ENCODE data around the gene DDX21.

The DDX21 gene

DNA sequence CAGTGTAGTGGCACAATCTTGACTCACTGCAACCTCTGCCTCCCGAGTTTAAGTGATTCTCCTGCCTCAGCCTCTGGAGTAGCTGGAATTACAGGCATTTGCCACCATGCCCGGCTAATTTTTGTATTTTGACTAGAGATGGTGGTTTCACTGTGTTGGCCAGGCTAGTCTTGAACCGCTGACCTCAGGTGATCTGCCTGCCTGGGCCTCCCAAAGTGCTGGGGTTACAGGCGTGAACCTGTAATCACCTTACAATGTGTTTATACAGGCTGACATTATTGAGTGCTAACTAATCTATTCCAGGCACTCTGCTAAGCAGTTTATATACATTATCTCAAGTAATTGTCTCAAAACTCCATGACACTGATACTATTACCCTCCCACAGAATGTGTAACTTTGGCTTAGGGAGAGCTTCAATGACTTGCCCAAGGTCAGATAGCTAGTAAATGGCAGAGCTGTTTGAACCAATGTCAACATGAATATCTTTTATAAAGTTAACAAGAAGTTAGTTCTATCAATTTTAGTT is 69.5 kb downstream of the DDX21 start:
- Histone ChIP-seq H3K9me3 (ENCODE audit: control insufficient read depth, insufficient read depth, low read depth, low read length) (no peaks in the 10 kb centered on the region), H3K36me3 (ENCODE audit: control insufficient read depth in 2 of 2, insufficient read depth in 1 of 2, low read length in 2 of 2) (no peaks in the 10 kb centered on the region; a peak in 1 of 3 replicates), H3K4me3 (ENCODE audit: low read depth, low read length) (no peak overlapping the region), H3K27ac (ENCODE audit: extremely low read depth, low read depth, low read length) (no peak overlapping the region), H3K4me1 (ENCODE audit: control insufficient read depth, insufficient read depth, low read length) (no peaks in the 10 kb centered on the region)
- POLR2A ChIA-PET: no interaction called here
- 0 out of 2 replicates have a peak, but pooled peaks have one; percentile 14 for TF ChIP-seq ZNF394 (tag by site-specific recombination; IDR thresholded peaks at IDR 0.05; ENCODE audit: borderline replicate concordance)
- TF ChIP-seq ZNF37A (tag by site-specific recombination; IDR thresholded peaks at IDR 0.05): no peak
- no peak for TF ChIP-seq ZNF785 (tag by site-specific recombination; IDR thresholded peaks at IDR 0.05)
- no peak for TF ChIP-seq ZBTB10 (tag by site-specific recombination; IDR thresholded peaks at IDR 0.05)
- TF ChIP-seq OSR2 (tag by site-specific recombination; IDR thresholded peaks at IDR 0.05): 0 out of 2 replicates have a peak, but pooled peaks have one; percentile 11
- no peak for TF ChIP-seq PATZ1 (tag by site-specific recombination; IDR thresholded peaks at IDR 0.05)
- TF ChIP-seq ZNF624 (tag by site-specific recombination; IDR thresholded peaks at IDR 0.05): no peak
- TF ChIP-seq ZNF354C (tag by site-specific recombination; IDR thresholded peaks at IDR 0.05; ENCODE audit: borderline replicate concordance, low read depth): no peak
- TF ChIP-seq ZNF776 (tag by site-specific recombination; IDR thresholded peaks at IDR 0.05; ENCODE audit: borderline replicate concordance): no peak
- TF ChIP-seq, protein P1, sequence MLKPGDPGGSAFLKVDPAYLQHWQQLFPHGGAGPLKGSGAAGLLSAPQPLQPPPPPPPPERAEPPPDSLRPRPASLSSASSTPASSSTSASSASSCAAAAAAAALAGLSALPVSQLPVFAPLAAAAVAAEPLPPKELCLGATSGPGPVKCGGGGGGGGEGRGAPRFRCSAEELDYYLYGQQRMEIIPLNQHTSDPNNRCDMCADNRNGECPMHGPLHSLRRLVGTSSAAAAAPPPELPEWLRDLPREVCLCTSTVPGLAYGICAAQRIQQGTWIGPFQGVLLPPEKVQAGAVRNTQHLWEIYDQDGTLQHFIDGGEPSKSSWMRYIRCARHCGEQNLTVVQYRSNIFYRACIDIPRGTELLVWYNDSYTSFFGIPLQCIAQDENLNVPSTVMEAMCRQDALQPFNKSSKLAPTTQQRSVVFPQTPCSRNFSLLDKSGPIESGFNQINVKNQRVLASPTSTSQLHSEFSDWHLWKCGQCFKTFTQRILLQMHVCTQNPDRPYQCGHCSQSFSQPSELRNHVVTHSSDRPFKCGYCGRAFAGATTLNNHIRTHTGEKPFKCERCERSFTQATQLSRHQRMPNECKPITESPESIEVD (tag by site-specific recombination; IDR thresholded peaks at IDR 0.05): peak; percentile 67
- TF ChIP-seq TSHZ1 (tag by site-specific recombination; IDR thresholded peaks at IDR 0.05; ENCODE audit: borderline replicate concordance): no peak
- CTCF ChIA-PET: interaction anchor here (0.7 kb wide), 1 partner anchor 654 kb away, joined by 4 read pairs; no protein-coding TSS in a partner anchor

DNA sequence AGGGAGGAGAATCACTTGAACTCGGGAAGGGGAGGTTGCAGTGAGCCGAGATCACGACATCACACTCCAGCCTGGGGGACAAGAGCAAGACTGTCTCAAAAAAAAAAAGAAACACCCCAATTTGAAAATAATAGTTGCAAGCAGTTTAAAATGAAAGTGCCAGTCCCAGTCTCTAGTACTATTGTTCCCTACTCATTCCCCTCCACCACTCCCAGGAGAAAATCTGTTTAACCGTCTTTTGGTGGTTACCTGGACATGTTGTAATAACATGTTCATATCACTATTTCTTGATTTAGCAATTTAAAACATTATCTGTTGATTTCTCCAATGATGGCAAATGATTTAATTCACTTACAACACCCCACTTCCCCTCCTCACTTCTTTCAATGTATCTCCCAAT is 77.3 kb downstream of the DDX21 start:
- H3K4me3 ChIP-seq (ENCODE audit: low read depth, low read length): no peak overlapping the region
- no peak overlapping the region for H3K27ac ChIP-seq (ENCODE audit: extremely low read depth, low read depth, low read length)
- no peaks in the 10 kb centered on the region for H3K9me3 ChIP-seq (ENCODE audit: control insufficient read depth, insufficient read depth, low read depth, low read length)
- ChIA-PET POLR2A (no interaction called here), CTCF (interaction anchor here (0.7 kb wide), 1 partner anchor 612 kb away, joined by 3 read pairs; no protein-coding TSS in a partner anchor)
- H3K36me3 ChIP-seq (ENCODE audit: control insufficient read depth in 2 of 2, insufficient read depth in 1 of 2, low read length in 2 of 2): no peaks in the 10 kb centered on the region
- no peaks in the 10 kb centered on the region for H3K4me1 ChIP-seq (ENCODE audit: control insufficient read depth, insufficient read depth, low read length)
- TF ChIP-seq, protein P2, sequence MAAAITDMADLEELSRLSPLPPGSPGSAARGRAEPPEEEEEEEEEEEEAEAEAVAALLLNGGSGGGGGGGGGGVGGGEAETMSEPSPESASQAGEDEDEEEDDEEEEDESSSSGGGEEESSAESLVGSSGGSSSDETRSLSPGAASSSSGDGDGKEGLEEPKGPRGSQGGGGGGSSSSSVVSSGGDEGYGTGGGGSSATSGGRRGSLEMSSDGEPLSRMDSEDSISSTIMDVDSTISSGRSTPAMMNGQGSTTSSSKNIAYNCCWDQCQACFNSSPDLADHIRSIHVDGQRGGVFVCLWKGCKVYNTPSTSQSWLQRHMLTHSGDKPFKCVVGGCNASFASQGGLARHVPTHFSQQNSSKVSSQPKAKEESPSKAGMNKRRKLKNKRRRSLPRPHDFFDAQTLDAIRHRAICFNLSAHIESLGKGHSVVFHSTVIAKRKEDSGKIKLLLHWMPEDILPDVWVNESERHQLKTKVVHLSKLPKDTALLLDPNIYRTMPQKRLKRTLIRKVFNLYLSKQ (tag by site-specific recombination; IDR thresholded peaks at IDR 0.05; ENCODE audit: borderline replicate concordance): no peak
- TF ChIP-seq HOXC10 (CRISPR knock-in tag; IDR thresholded peaks at IDR 0.05) (no peak), ZNF2 (tag by site-specific recombination; IDR thresholded peaks at IDR 0.05) (no peak), ZNF561 (tag by site-specific recombination; IDR thresholded peaks at IDR 0.05; ENCODE audit: borderline replicate concordance) (no peak), MEIS1 (CRISPR knock-in tag; IDR thresholded peaks at IDR 0.05; ENCODE audit: borderline replicate concordance) (no peak), ZIC2 (tag by site-specific recombination; IDR thresholded peaks at IDR 0.05) (no peak)
- TF ChIP-seq, protein P3, sequence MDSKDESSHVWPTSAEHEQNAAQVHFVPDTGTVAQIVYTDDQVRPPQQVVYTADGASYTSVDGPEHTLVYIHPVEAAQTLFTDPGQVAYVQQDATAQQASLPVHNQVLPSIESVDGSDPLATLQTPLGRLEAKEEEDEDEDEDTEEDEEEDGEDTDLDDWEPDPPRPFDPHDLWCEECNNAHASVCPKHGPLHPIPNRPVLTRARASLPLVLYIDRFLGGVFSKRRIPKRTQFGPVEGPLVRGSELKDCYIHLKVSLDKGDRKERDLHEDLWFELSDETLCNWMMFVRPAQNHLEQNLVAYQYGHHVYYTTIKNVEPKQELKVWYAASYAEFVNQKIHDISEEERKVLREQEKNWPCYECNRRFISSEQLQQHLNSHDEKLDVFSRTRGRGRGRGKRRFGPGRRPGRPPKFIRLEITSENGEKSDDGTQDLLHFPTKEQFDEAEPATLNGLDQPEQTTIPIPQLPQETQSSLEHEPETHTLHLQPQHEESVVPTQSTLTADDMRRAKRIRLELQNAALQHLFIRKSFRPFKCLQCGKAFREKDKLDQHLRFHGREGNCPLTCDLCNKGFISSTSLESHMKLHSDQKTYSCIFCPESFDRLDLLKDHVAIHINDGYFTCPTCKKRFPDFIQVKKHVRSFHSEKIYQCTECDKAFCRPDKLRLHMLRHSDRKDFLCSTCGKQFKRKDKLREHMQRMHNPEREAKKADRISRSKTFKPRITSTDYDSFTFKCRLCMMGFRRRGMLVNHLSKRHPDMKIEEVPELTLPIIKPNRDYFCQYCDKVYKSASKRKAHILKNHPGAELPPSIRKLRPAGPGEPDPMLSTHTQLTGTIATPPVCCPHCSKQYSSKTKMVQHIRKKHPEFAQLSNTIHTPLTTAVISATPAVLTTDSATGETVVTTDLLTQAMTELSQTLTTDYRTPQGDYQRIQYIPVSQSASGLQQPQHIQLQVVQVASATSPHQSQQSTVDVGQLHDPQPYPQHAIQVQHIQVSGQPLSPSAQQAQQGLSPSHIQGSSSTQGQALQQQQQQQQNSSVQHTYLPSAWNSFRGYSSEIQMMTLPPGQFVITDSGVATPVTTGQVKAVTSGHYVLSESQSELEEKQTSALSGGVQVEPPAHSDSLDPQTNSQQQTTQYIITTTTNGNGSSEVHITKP (tag by site-specific recombination; IDR thresholded peaks at IDR 0.05): no peak

Data from HEK293 (cell line).